HL-60 (cell line): ENCODE measurements around the gene ZNF236.
A peak's percentile ranks its signal among the peaks of the same experiment; 100 is the strongest.
"Not testable (repeated sequence)": the region's sequence is repeated elsewhere in the genome, so short reads cannot be mapped to it uniquely, and the experiment has no call there.

Source experiments
- DNase-seq, 2 experiments: peaks; one replicate each; pipeline ENCODE4 v3.0.0-alpha.2; 2010 to 2020; ENCODE audit warnings: low read depth in 1 of 2, low spot score in 1 of 2
- H3K27ac ChIP-seq: fragments of 250-450 bp; sonication (Bioruptor Pico); replicated peaks from 2 replicates; pipeline ENCODE4 v1.5.1; 2020; ENCODE audit warnings: mild to moderate bottlenecking, moderate library complexity
- H3K27me3 ChIP-seq: fragments of 250-450 bp; sonication (Bioruptor Pico); 2 replicates; pipeline ENCODE4 v1.5.1; 2021; ENCODE audit warnings: mild to moderate bottlenecking, moderate library complexity; ENCODE audit not compliant: insufficient read depth, poor library complexity, severe bottlenecking
- H3K4me3 ChIP-seq: replicated peaks from 2 replicates; pipeline ENCODE4 v1.5.1; 2011; ENCODE audit warnings: mild to moderate bottlenecking, control low read depth, low read length; ENCODE audit not compliant: insufficient read depth
- GABPA ChIP-seq: IDR thresholded peaks from 2 replicates; pipeline ENCODE4 v1.6.1; 2012; ENCODE audit warnings: low read depth
- POLR2AphosphoS5 ChIP-seq: IDR thresholded peaks from 2 replicates; pipeline ENCODE4 v1.6.1; 2012; ENCODE audit warnings: low read depth
- SPI1 ChIP-seq: IDR thresholded peaks from 2 replicates; pipeline ENCODE4 v1.6.1; 2012; ENCODE audit warnings: low read depth, mild to moderate bottlenecking, borderline replicate concordance
- long read RNA-seq: library from polyadenylated mRNA; unstranded; transcript quantifications from one replicate; pipeline ENCODE4 v2.0.0, GENCODE V29; 2020
- TF ChIP-seq, protein P1 (sequence below): IDR thresholded peaks from one replicate; pipeline ENCODE4 v1.5.1; 2011; ENCODE audit warnings: low read length, control low read depth, inconsistent platforms; ENCODE audit not compliant: insufficient read depth
- TF ChIP-seq, protein P2 (sequence below): IDR thresholded peaks from 2 replicates; pipeline ENCODE4 v1.6.1; 2012; ENCODE audit warnings: low read depth; ENCODE audit not compliant: insufficient replicate concordance

Gene ZNF236
- long read RNA-seq, partial matches to known transcripts: 13 of 19 reads
- long read RNA-seq, other reads (novel, unspliced or antisense): 4 of 19 reads

DNA sequence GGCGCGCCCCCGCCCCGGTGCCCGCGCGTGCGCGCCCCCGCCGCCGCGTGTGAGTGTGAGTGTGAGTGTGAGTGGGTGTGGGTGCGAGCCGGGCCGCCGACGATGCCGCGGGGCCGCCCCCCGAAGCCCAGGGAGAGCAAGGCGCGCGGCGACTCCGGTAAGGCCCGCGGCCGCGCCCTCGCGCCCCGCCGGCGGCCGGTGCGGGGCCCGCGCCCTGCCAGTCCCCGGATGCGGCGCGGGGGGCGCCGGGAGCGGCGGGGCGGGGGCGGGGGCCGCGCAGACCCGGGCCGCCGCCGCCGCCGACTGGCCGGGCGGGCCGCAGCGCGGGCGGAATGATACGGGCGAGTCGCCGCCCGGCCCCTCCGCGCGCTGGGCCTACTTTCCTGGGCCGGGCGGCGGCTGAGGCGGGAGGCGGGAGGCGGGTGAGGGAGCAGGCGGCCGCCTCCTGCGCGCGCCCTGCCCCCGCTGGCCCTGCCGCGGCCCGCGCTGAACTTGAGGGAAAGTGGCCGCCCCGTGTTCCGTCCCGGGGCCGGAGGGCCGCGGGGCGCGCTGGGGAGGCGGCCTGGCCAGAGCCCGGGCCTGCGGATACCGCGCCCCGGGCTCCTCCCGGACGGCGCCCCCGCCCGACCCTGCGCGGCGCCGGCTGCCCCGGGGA is at the start of gene ZNF236:
Gene ZNF236 (plus strand): TSS at position 52 of the 655 bp plus-strand sequence. CDS start 51 bp downstream, at position 103.
- peak; percentile 73 to 78 for DNase-seq

DNA sequence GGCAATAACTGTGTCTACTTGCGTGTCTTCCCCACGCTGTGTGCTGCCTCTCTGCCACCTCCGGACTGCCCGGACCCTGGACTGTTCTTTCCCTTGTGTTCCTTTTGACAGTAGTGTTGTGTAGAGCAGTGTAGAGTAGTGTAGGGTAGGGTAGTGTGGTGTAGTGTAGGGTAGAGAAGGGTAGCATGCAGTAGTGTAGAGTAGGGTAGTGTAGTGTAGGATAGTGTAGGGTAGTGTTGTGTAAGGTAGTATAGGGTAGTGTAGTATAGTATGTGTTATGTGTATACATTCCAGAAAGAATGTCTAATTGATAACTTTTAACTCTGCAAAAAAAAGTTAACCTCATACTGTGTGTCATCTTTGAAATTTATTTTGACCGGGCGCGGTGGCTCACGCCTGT is 49.7 kb upstream of the ZNF236 start:
- no peak for DNase-seq
- TF ChIP-seq GABPA (no peak), POLR2AphosphoS5 (no peak)

More for the DNA sequence above, at the start of gene ZNF236:
- TF ChIP-seq SPI1 (no peak), POLR2AphosphoS5 (peak; percentile 72), GABPA (no peak)
- TF ChIP-seq, protein P1, sequence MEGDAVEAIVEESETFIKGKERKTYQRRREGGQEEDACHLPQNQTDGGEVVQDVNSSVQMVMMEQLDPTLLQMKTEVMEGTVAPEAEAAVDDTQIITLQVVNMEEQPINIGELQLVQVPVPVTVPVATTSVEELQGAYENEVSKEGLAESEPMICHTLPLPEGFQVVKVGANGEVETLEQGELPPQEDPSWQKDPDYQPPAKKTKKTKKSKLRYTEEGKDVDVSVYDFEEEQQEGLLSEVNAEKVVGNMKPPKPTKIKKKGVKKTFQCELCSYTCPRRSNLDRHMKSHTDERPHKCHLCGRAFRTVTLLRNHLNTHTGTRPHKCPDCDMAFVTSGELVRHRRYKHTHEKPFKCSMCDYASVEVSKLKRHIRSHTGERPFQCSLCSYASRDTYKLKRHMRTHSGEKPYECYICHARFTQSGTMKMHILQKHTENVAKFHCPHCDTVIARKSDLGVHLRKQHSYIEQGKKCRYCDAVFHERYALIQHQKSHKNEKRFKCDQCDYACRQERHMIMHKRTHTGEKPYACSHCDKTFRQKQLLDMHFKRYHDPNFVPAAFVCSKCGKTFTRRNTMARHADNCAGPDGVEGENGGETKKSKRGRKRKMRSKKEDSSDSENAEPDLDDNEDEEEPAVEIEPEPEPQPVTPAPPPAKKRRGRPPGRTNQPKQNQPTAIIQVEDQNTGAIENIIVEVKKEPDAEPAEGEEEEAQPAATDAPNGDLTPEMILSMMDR: no peak
- TF ChIP-seq, protein P2, sequence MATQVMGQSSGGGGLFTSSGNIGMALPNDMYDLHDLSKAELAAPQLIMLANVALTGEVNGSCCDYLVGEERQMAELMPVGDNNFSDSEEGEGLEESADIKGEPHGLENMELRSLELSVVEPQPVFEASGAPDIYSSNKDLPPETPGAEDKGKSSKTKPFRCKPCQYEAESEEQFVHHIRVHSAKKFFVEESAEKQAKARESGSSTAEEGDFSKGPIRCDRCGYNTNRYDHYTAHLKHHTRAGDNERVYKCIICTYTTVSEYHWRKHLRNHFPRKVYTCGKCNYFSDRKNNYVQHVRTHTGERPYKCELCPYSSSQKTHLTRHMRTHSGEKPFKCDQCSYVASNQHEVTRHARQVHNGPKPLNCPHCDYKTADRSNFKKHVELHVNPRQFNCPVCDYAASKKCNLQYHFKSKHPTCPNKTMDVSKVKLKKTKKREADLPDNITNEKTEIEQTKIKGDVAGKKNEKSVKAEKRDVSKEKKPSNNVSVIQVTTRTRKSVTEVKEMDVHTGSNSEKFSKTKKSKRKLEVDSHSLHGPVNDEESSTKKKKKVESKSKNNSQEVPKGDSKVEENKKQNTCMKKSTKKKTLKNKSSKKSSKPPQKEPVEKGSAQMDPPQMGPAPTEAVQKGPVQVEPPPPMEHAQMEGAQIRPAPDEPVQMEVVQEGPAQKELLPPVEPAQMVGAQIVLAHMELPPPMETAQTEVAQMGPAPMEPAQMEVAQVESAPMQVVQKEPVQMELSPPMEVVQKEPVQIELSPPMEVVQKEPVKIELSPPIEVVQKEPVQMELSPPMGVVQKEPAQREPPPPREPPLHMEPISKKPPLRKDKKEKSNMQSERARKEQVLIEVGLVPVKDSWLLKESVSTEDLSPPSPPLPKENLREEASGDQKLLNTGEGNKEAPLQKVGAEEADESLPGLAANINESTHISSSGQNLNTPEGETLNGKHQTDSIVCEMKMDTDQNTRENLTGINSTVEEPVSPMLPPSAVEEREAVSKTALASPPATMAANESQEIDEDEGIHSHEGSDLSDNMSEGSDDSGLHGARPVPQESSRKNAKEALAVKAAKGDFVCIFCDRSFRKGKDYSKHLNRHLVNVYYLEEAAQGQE: no peak
- no peaks in the 10 kb centered on the region for H3K27me3 ChIP-seq
- peak within 1 kb of the TSS; percentile 77 for H3K4me3 ChIP-seq
- peak within 1 kb of the TSS; percentile 88 for H3K27ac ChIP-seq

DNA sequence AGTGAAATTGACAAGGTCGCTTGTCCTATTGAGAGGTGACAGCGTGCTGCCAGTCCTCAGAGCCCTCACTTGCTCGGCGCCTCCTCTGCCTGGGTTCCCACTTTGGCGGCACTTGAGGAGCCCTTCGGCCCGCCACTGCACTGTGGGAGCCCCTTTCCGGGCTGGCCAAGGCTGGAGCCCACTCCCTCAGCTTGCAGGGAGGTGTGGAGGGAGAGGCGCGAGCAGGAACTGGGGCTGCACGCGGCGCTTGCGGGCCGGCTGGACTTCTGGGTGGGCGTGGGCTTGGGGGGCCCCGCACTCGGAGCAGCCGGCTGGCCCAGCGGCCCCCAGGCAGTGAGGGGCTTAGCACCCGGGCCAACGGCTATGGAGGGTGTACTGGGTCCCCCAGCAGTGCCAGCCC is 45.3 kb upstream of the ZNF236 start:
- not testable (repeated sequence) for H3K27ac ChIP-seq, DNase-seq, H3K27me3 ChIP-seq, H3K4me3 ChIP-seq

More for the DNA sequence above, 49.7 kb upstream of the ZNF236 start:
- no peak overlapping the region for H3K4me3 ChIP-seq
- H3K27me3 ChIP-seq: no peaks in the 10 kb centered on the region
- H3K27ac ChIP-seq: no peak overlapping the region

DNA sequence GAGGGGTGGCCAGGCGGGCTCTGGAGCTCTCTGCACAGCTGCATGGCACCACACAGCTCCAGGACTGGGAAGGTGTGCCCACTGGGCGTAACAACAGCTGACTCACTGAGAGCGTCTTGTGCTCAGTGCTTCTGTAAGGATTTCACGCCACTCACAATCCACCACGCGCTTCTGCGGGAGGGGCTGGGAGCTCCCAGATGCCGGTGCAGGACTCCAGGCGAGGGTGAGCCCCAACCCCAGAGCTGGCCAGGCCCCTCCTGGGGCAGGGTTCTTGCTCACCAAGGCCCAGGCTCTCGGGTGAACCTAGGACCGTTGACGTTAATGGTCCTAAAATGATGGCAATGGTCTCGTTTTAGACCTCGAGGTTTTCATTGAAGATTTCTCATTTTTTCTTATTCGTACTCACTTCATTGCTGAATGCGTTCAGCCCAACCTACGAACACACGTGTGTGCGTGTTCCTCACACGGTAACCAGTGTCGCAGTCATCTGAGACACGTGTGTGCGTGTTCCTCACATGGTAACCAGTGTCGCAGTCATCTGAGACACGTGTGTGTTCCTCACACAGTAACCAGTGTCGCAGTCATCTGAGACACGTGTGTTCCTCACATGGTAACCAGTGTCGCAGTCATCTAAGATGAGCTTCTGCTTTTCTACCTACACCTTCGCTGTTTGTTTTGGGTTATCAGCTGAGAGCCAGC is 38.4 kb upstream of the ZNF236 start:
- TF ChIP-seq POLR2AphosphoS5 (no peak), SPI1 (no peak), GABPA (no peak)
- TF ChIP-seq, protein P1: no peak
- TF ChIP-seq, protein P2: no peak
- Histone ChIP-seq H3K27me3 (peaks cover 11% of the 10 kb centered on the region), H3K4me3 (no peak overlapping the region), H3K27ac (no peak overlapping the region)
- peak in 1 of 2 experiments; percentile 48 for DNase-seq
